GM18520 (cell line): Measurements from ENCODE around the gene USH2A.
"Not testable (repeated sequence)": the region's sequence is repeated elsewhere in the genome, so short reads cannot be mapped to it uniquely, and the experiment has no call there.

Source experiments
- ATAC-seq: cut with Tn5 transposase; IDR thresholded peaks from one replicate; pipeline ENCODE4 v1.9.1; 2021; ENCODE audit not compliant: unreplicated experiment

Gene USH2A

DNA sequence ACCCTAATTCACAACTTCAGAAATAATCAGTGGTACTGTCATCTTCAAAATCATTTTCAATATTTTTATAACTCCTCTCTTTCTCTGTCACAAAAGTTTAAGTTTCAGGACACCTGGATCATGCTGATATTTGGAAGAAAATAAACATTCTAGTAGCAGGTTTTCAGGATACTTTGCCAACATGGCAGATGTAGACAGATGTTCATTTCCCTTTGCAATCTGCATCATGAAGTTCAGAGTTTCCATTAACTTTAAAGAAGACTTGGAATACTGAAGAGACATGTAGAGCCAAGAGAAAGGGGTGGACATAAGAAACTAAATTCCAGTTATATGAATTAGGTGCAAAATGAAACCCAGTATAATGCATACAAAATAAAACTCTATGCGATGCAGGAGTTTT, 218.1 kb downstream of the USH2A start:
- ATAC-seq, result no peak

DNA sequence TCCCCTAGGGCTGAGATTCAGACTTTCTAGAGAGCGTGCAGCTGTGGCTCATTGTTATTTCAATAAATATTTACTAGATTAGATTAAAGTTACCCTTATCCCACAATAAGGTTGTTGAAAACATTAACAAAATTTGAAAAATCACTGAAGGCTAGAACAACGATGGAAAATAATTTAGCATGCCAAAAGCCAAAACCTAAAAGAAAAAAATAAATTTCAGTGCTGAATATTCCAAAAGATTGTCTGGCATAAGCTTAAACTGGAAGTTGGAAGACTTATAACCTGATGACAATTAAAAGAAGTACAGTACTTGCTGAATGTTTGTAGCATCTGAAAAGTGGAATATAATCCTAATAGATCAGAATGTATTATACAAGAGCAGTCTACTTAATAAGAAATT, 221.3 kb downstream of the USH2A start:
- no peak for ATAC-seq

- no peak for ATAC-seq
These were observed 222.3 kb downstream of the USH2A start for GRCh38 chr1:216200941-216201340.

GRCh38 chr1:216194721-216195120, 228.5 kb downstream of the USH2A start:
- ATAC-seq, result no peak

DNA sequence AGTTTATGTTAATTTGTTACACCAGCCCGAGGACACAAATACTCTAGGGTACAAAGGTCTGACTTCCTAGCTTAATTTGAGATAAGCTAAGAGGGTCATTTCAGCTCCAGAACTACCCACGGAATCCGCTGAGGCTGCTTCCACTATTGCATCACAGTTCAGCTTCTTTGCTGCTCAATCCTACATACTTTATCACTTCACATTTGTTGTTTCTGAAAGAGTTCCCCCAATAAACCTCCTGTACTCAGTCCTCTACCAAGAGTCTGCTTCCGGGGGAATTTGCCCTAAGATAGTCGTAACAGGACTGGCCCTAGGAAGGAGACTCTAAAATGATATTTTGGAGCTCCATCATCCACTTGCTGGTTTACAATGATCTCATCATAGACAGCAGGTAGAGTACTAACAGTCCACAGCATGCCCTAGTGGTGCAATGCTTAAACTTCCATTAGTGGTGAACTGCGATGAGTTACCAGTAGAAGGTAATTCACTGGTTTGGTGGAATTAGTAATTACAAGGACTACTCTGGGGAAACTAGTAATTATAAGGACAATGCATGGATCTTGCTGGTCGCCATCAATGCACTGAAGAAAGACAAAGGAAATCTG, 229.3 kb downstream of the USH2A start:
- no peak for ATAC-seq

DNA sequence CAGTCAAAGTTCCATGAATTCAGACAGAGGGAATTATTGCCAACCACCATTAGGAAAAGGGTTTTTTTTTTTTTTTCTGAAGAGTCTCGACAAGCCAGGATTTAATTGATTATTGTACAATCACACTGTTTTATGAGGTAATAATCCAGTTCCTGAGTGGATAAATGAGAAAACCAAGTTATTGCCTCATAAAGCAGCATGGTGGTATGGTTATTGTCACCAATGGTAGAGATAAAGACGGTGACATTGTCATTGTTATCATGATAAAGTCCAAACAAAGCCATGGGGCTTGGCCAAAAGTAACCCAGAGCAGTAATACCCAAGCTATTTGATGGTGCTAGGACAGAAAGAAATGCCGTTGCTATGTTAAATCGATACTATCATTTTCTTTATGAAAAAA, 232.8 kb downstream of the USH2A start:
- no peak for ATAC-seq

GRCh38 chr1:216186816-216187215, 236.4 kb downstream of the USH2A start:
- no peak for ATAC-seq

- no peak for ATAC-seq
These were observed 237.1 kb downstream of the USH2A start for GRCh38 chr1:216186141-216186540.

DNA sequence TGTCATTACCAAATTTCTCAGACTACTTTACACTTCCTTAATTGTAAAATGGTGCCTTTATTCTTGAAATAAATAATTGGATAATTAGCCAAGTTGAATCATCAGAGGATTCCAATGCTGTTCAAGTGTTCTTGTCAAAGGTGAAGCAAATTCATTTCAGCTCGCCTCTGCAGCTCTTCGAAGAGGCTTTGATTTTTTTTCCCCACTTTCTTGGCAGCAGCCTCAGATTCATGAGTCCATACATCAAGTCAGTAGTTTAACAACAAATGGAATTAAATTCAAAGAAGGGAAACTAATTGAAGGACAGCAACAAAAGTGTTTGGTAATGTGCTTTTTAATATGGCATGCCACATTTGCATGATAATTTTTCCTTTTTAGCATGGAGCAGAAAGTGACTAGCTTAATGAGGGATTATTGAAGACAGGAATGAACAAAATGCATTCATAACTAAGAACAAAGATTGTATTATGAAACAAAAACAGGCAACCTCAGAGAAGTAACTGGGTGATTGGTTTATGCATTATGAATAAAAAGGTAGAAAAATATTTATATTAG, 239.0 kb downstream of the USH2A start:
- ATAC-seq, result no peak

DNA sequence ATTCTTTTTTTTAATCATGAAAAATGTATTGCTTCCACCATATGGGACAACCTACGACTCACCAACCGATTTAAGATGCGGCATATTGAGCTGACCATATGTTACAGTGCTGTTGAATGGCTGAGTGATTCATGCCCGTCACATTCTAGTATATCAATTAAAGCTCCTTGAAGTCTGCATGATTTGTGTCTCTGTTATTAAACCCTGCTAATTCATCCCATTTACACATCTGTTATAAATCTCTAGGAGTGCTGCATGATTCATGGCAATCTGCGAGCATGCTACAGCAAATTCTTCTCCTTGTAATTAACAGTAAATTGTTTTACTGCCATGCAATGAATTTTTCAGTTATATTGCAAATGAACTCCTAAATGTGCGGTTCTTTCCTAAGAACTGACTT, 239.8 kb downstream of the USH2A start:
- no peak for ATAC-seq

DNA sequence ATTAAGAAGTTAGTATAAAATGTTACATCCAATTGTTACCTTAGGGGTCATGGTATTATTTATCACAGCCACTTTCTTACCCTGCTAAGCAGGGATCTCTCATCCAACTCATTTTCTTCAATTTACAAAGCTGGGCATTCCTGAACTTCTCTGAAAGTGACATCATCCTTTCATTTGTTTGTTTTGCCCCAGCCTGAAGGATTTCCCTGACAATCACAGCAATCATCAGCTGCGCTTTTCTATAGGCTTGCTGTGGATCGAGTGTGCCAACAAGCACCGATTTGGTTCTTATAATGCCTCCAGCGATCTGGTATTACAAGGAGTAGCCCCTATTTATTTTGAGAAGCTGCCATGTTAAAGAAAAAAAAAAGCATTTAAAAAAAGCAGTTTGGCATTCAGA, 240.2 kb downstream of the USH2A start:
- no peak for ATAC-seq

GRCh38 chr1:216181590-216181989, 241.7 kb downstream of the USH2A start:
- no peak for ATAC-seq

DNA sequence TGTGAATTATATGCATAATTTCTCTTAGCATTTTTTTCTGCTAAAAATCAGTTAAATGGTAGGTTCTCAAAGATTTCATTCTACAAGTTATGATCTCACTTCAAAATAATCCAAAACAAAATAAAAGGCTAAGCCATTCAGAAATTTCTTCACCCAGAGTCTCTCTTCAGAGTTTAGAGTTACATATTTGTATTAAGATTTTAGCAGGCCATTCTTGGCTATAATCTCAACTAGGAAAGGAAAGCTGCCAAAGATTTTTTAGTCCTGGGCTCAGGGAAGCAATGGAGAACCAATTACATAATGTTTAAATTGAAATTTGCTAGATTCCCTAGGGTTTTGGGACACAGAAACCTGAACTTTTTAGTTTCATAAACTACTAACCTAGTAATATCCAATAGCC, 245.0 kb downstream of the USH2A start:
- ATAC-seq, result no peak

DNA sequence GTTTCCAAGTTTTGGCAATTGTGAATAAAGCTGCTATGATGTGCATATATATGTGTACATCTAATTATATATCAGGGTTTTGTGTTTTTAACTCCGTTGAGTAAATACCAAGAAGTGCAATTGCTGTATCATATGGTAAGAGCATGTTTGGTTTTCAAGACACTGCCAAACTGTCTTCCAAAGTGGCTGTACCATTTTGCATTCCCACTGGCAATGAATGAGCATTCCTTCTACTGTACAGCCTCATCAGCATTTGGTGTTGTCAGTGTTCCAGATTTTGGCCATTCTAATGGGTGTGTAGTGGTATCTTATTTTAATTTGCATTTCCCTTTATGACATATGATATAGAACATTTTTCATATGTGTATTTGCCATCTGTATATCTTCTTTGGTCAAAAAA, 246.3 kb downstream of the USH2A start:
- no peak for ATAC-seq

GRCh38 chr1:216175714-216176113, 247.5 kb downstream of the USH2A start:
- ATAC-seq, result no peak

DNA sequence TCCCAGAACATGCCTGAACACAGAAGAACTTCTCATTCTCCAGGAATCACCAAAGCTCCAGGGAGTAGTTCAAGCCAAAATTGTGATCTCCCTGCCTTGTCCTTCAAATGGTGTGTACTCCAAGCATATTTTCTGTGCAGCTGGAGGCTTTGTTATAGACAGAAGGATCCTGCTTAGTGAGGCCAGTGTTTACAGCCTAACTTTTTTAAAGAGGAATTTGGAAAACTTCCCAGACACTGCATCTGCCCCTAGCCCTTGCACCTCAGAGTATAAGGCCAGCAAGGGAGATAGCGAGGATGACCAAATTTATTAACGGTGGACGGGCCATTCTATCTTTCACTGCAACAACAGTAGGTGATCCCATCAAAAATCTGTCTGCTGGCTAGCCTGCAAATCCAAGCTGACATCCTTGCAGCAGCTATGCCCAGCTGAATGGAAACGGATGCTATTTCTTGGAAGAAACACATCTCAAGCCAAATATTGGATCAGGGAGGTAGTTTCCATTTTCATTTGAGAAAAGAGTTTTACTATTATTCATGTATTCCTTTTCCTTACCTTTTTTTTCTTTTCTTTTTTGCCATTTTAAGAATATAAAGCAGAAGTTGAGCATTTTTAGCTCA, 249.8 kb downstream of the USH2A start:
- ATAC-seq, result no peak

GRCh38 chr1:216169351-216169750, 253.9 kb downstream of the USH2A start:
- ATAC-seq, result no peak

DNA sequence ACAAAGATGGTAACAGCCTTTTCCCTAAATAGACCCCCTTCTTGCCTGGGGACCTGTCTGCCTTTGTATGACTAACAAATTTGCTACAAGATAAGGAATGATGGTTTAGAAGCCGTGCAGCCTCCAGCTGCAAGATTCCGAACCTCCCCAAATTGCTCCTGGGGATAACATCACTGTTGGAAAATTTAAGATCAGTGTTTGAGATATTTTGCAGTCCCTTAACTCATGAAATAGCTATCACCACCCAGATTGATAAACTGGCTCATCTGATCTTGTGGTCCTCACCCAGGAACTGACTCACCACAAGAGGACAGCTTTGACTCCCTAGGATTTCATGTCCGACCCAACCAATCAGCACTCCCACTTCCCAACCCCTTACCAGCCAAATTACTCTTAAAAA, 254.7 kb downstream of the USH2A start:
- ATAC-seq, result no peak

GRCh38 chr1:216154063-216154462, 269.2 kb downstream of the USH2A start:
- no peak for ATAC-seq

DNA sequence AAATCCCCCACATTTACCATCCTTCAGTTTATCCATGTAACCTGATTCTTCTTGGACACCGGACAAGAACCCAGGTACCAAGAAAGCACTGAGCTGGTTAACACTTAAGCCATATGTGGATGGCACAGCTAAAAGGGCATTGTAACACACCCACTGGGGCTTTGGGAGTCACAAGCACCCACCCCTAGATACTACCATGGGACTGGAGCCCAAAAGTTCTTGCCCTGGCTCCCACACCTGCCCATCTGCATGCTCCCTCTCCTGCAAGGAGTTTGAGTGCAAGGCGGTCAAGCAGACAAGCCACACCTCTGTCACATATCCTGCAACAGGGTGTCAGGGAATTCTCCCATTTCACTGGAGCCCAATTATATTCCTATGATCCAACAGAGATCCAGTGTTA, 270.1 kb downstream of the USH2A start:
- no peak for ATAC-seq

DNA sequence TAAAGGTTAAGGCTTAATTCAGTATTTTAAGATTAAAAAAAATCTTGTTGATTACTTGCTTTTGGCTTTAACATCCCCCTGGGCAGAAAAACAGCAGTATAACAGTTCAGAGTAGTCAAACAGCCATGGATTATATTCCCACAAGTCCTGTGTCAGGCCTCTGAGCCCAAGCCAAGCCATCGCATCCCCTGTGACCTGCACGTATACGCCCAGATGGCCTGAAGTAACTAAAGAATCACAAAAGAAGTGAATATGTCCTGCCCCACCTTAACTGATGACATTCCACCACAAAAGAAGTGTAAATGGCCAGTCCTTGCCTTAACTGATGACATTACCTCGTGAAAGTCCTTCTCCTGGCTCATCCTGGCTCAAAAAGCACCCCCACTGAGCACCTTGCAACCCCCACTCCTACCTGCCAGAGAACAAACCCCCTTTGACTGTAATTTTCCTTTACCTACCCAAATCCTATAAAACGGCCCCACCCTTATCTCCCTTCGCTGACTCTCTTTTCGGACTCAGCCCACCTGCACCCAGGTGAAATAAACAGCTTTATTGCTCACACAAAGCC, 277.7 kb downstream of the USH2A start:
- not testable (repeated sequence) for ATAC-seq

- no peak for ATAC-seq
These were observed 278.4 kb downstream of the USH2A start for GRCh38 chr1:216144661-216145450.
